NT2/D1 (cell line): ENCODE results near the gene UBXN1.
"Not testable (repeated sequence)": the region's sequence is repeated elsewhere in the genome, so short reads cannot be mapped to it uniquely, and the experiment has no call there.

ENCODE experiments used
- DNase-seq: peaks from one replicate; pipeline ENCODE4 v3.0.0-alpha.2; 2011; ENCODE audit warnings: low read depth, low spot score
- H3K27me3 ChIP-seq: 2 replicates; pipeline ENCODE4 v1.6.0; 2011; ENCODE audit warnings: mild to moderate bottlenecking; ENCODE audit not compliant: insufficient read length, insufficient read depth
- H3K36me3 ChIP-seq: 2 replicates; pipeline ENCODE4 v1.6.1; 2011; ENCODE audit warnings: mild to moderate bottlenecking, low read length, mixed read lengths; ENCODE audit not compliant: insufficient read depth, insufficient read length
- H3K4me1 ChIP-seq: 2 replicates; pipeline ENCODE4 v1.5.1; 2011; ENCODE audit not compliant: insufficient read depth, insufficient read length
- H3K4me3 ChIP-seq: 2 replicates; pipeline ENCODE4 v1.5.1; 2011; ENCODE audit warnings: low read depth; ENCODE audit not compliant: insufficient read length
- H3K9ac ChIP-seq: 2 replicates; pipeline ENCODE4 v1.6.0; 2011; ENCODE audit warnings: low read depth; ENCODE audit not compliant: insufficient read length
- H3K9me3 ChIP-seq: 2 replicates; pipeline ENCODE4 v1.5.1; 2011; ENCODE audit warnings: mild to moderate bottlenecking, low read length; ENCODE audit not compliant: insufficient read depth
- SUZ12 ChIP-seq: IDR thresholded peaks from 2 replicates; pipeline ENCODE4 v1.6.1; 2011; ENCODE audit not compliant: insufficient read length, insufficient read depth; ENCODE audit errors: extremely low read depth
- YY1 ChIP-seq: IDR thresholded peaks from 2 replicates; pipeline ENCODE4 v1.6.1; 2011; ENCODE audit not compliant: insufficient read length, insufficient read depth
- ZNF274 ChIP-seq: IDR thresholded peaks from 2 replicates; pipeline ENCODE4 v1.6.1; 2011; ENCODE audit warnings: mild to moderate bottlenecking, low read depth, low read length

UBXN1 gene

DNA sequence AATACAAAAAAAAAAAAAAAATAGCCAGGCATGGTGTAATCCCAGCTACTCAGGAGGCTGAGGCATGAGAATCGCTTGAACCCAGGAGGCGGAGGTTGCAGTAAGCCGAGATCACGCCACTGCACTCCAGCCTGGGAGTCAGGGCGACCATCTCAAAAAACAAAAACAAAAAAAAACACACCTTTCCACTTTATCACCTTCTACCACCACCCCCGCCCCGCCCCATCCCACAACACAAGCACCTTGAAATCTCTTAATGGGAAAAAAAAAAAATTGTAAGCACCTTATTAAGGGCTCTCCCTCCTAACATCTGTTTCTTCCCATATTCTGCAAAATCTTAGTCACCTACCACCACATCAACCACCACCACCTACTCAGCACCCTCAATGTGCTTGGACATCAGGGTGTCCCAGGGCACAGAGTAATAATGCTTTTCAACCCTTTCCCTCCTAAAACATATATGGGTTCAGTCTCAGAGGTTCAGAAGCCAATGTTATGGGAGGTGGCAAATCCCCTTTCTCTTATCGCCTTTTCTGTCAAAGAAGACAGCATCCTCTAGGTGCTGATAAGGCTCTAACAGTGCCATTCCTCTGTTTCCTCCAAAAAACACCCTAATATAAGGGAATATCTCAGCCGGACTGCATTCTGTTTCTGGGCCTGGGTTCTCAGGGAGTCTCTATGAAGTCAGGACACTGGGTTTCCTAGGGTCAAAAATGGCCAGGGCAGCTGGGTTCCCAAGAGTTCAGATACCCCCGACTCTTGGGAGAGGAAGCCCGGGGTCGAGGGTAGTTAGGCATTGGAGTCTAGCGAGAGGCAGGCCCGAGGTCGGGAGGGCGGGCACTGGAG, 26.5 kb downstream of the UBXN1 start:
- peaks cover 1% of the 10 kb centered on the region for H3K4me1 ChIP-seq
- peaks cover 33% of the 10 kb centered on the region for H3K36me3 ChIP-seq
- TF ChIP-seq YY1 (no peak), ZNF274 (no peak)
- no peak for DNase-seq
- peak overlapping the region; percentile 99 for H3K9ac ChIP-seq
- no peaks in the 10 kb centered on the region for H3K27me3 ChIP-seq
- H3K4me3 ChIP-seq, result peak overlapping the region; percentile 88
- H3K9me3 ChIP-seq, result no peaks in the 10 kb centered on the region

DNA sequence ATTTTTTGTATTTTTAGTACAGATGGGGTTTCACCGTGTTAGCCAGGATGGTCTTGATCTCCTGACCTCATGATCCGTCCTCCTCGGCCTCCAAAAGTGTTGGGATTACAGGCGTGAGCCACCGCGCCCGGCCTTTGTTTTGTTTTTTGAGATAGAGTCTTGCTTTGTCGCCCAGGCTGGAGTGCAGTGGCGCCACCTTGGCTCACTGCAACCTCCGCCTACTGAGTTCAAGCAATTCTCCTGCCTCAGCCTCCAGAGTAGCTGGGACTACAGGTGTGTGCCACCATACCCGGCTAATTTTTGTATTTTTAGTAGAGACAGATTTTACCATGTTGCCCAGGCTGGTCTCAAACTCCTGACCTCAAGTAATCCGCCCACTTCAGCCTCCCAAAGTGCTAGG, 28.6 kb downstream of the UBXN1 start:
- peaks cover 39% of the 10 kb centered on the region for H3K36me3 ChIP-seq
- H3K9ac ChIP-seq, H3K27me3 ChIP-seq: not testable (repeated sequence)

DNA sequence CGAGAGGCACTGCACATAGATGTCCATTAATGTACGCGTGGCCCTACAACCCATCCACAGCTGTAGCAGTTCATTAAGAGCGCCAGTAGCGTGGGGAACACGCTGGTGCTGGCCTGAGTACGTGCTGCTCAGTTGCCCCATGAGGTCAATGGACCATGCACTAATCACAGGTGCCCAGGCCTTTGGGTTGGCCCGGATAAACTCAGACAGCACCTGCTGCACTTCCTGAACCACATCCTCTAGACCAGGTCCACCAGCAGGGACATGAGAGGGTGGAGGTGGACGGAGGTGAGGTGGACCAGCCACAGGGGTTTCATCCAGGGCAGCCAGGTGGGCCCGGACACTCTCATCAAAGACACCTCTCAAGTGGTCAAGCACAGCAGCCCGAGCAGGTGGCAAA, 29.4 kb downstream of the UBXN1 start:
- Histone ChIP-seq H3K4me3 (no peak overlapping the region), H3K9ac (peak overlapping the region; percentile 8), H3K27me3 (no peaks in the 10 kb centered on the region), H3K36me3 (peaks cover 45% of the 10 kb centered on the region), H3K4me1 (peaks cover 6% of the 10 kb centered on the region), H3K9me3 (no peaks in the 10 kb centered on the region)
- TF ChIP-seq ZNF274 (no peak), SUZ12 (no peak), YY1 (no peak)
- DNase-seq, result no peak

More for the DNA sequence above, 28.6 kb downstream of the UBXN1 start:
- not testable (repeated sequence) for DNase-seq, H3K4me1 ChIP-seq, H3K9me3 ChIP-seq, H3K4me3 ChIP-seq

DNA sequence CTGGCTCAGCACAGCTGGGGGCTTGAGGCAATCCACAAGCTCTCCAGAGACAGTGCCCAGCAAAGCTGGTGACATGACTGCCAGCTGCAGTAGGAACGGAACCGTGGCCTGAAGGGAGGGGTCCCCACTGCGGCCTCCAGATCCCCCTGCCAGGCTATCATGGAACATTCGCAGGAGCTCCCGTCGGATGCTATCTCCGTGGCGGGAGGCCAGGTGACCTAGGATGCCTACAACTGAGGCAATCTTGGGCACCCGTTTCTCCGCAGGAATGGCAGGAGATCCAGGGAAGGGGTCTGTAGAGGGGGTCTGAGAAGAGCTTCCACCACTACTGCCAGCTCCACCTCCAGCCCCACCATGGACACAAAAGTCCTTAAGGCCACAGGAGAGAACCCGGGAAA, 29.9 kb downstream of the UBXN1 start:
- H3K9ac ChIP-seq, result peak overlapping the region; percentile 8
- peaks cover 50% of the 10 kb centered on the region for H3K36me3 ChIP-seq

DNA sequence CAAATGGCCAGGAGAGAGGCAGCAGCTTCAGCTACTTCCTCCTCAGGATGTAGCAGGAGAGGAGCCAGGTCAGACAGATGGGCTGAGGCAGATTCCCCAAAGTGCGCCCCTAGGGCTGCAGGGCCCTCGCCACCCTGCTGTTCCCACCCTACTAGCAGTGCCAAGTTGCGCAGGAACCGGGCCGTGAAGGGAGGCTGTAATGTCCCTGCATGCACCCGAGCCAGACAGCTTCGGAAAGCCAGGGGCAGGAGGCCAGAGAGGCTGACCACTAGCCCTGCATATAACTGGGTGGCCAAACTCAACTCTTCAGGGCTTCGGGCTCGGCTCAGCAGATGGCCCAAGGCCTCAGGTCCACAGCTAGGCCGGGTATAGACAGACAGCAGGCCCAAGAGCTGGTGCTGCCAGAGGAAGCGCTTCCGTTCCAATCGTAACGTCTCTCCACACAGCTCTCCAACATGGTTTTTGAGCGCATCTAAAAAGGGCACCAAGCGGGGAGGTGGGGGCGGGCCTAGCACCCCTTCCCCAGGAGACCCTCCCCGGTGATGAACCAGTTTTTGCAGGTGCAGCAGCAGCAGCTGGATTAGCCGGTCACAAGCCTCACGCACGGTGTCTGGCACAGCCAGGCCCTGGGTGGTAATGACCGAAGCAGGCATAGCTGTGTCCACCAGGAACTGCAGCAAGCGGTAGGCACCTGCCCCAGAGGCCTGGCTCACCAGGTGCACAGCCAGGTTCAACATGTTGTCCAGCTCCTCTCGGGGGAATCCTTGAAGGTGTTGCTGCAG, 30.5 kb downstream of the UBXN1 start:
- peaks cover 6% of the 10 kb centered on the region for H3K4me1 ChIP-seq

More for the DNA sequence above, 29.9 kb downstream of the UBXN1 start:
- no peaks in the 10 kb centered on the region for H3K27me3 ChIP-seq
- H3K4me1 ChIP-seq, result peaks cover 6% of the 10 kb centered on the region
- no peak for DNase-seq
- H3K9me3 ChIP-seq, result no peaks in the 10 kb centered on the region
- TF ChIP-seq ZNF274 (no peak), SUZ12 (no peak), YY1 (no peak)
- no peak overlapping the region for H3K4me3 ChIP-seq

DNA sequence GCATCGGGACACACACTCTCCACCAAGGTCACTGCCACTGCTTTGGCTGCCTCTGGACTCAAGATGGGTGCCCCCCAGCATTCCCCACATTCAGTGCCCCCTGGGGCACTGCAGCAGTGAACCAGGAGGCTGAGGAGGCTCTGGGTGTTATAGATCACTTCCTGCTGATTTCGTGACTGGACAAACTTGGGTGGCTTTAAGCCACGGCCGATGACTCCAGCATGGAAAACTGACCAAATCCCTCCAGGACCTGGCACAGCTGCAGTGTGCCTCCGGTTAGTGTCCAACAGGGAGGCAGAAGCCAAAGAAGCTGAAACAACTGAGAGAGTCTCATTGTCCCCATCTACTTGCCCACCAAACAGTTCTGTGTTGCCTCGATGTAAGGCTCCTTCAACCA, 31.3 kb downstream of the UBXN1 start:
- H3K4me1 ChIP-seq, result peaks cover 6% of the 10 kb centered on the region

More for the DNA sequence above, 30.5 kb downstream of the UBXN1 start:
- TF ChIP-seq ZNF274, result no peak
- Histone ChIP-seq H3K9ac (no peak overlapping the region), H3K27me3 (no peaks in the 10 kb centered on the region), H3K4me3 (no peak overlapping the region), H3K36me3 (peaks cover 56% of the 10 kb centered on the region), H3K9me3 (no peaks in the 10 kb centered on the region)
- no peak for DNase-seq

DNA sequence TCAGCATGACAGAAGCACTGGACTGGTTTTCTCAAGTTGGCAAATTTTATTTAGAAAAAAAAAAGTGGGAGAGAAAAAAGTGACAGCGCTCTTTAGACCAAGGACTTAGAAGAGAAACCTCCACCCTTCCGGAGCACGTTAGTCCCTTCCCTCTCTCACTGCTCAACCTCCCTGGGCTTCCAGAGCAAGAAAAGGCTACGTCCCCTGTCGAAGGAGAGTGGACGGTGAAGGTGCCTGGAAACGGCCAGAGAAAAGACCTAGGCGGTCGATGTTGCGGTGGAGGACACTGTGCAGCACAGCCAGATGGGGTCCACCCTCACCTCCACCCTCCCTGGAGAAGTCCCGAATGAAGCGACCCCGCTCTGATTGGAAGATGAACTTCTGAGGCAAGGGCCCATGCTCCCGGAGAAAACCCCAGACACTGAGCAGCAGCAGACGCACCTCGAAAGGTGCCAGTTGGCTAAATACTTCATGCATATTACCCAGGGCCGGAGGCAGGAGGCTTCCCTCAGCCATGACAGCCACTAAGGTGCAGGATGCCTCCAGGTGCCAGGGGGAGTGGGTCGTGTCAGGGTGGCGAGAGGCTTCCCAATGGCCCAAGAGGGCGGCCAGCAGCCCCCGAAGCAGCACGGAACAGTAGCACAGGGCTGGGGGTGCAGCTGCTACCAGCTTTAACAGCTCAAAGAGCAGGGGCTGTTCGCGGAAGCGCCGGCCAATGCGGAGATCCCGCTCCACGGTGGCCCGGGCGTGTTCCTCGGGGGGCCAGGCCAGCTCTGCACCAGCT, 31.9 kb downstream of the UBXN1 start:
- no peak for DNase-seq
- peaks cover 6% of the 10 kb centered on the region for H3K4me1 ChIP-seq
- H3K36me3 ChIP-seq, result peaks cover 66% of the 10 kb centered on the region
- no peaks in the 10 kb centered on the region for H3K27me3 ChIP-seq
- peak overlapping the region; percentile 65 for H3K9ac ChIP-seq
- H3K4me3 ChIP-seq, result no peak overlapping the region
- H3K9me3 ChIP-seq, result no peaks in the 10 kb centered on the region
- TF ChIP-seq YY1 (no peak), SUZ12 (no peak), ZNF274 (no peak)

More for the DNA sequence above, 31.3 kb downstream of the UBXN1 start:
- no peak for DNase-seq
- peak overlapping the region; percentile 50 for H3K9ac ChIP-seq
- H3K9me3 ChIP-seq, result no peaks in the 10 kb centered on the region
- no peak for TF ChIP-seq SUZ12
- TF ChIP-seq ZNF274, result no peak
- TF ChIP-seq YY1, result no peak
- no peak overlapping the region for H3K4me3 ChIP-seq
- peaks cover 63% of the 10 kb centered on the region for H3K36me3 ChIP-seq
- H3K27me3 ChIP-seq, result no peaks in the 10 kb centered on the region
